CD4-positive, alpha-beta T cell treated with Interleukin-6 for 4 hours (primary cell): ENCODE data around the gene MPRIP.

ENCODE experiments used
- DNase-seq: peaks from one replicate; pipeline ENCODE4 v3.0.0-alpha.2; 2020; ENCODE audit warnings: mixed read lengths

Gene MPRIP

GRCh38 chr17:17072546-17072945 is 30.3 kb downstream of the MPRIP start:
- no peak for DNase-seq

- no peak for DNase-seq
Measured at GRCh38 chr17:17073030-17073564, 30.8 kb downstream of the MPRIP start.

GRCh38 chr17:17073581-17074403 is 31.5 kb downstream of the MPRIP start:
- DNase-seq, result no peak

GRCh38 chr17:17075125-17075781 is 33.0 kb downstream of the MPRIP start:
- peak; percentile 22 for DNase-seq

- DNase-seq, result no peak
Measured at GRCh38 chr17:17076066-17076465, 33.8 kb downstream of the MPRIP start.

GRCh38 chr17:17077101-17077500 is 34.8 kb downstream of the MPRIP start:
- no peak for DNase-seq

- DNase-seq, result no peak
Measured at GRCh38 chr17:17077861-17078732, 35.8 kb downstream of the MPRIP start.

- DNase-seq, result no peak
Measured at GRCh38 chr17:17078832-17079231, 36.6 kb downstream of the MPRIP start.

- no peak for DNase-seq
Measured at GRCh38 chr17:17079336-17079735, 37.1 kb downstream of the MPRIP start.

- DNase-seq, result no peak
Measured at GRCh38 chr17:17079761-17080160, 37.5 kb downstream of the MPRIP start.

GRCh38 chr17:17080181-17080631 is 37.9 kb downstream of the MPRIP start:
- DNase-seq, result no peak

- DNase-seq, result no peak
Measured at GRCh38 chr17:17080781-17081180, 38.5 kb downstream of the MPRIP start.

GRCh38 chr17:17081304-17081940 is 39.2 kb downstream of the MPRIP start:
- DNase-seq, result no peak

- DNase-seq, result no peak
Measured at GRCh38 chr17:17082878-17083277, 40.6 kb downstream of the MPRIP start.

GRCh38 chr17:17084317-17084835 is 42.1 kb downstream of the MPRIP start:
- no peak for DNase-seq

- no peak for DNase-seq
Measured at GRCh38 chr17:17084941-17085340, 42.7 kb downstream of the MPRIP start.

GRCh38 chr17:17086585-17086984 is 44.3 kb downstream of the MPRIP start:
- no peak for DNase-seq

- DNase-seq, result no peak
Measured at GRCh38 chr17:17087424-17088015, 45.3 kb downstream of the MPRIP start.

- no peak for DNase-seq
Measured at GRCh38 chr17:17088086-17088485, 45.8 kb downstream of the MPRIP start.

- no peak for DNase-seq
Measured at GRCh38 chr17:17088541-17089525, 46.6 kb downstream of the MPRIP start.
